MM.1S (cell line): ENCODE data around the gene MARCHF10.

Experiments
- EZH2 ChIP-seq: fragments of 300-600 bp; sonication (generic); optimal IDR thresholded peaks from 2 replicates; pipeline ENCODE3; 2017; ENCODE audit warnings: low read depth, mild to moderate bottlenecking, antibody characterized with exemption, low read length, mixed read lengths
- TF ChIP-seq, protein P1 (sequence below): fragments of 300-600 bp; sonication (generic); IDR thresholded peaks from 2 replicates; pipeline ENCODE4 v1.5.1; 2016; ENCODE audit warnings: antibody characterized with exemption, low read length, mixed read lengths

DNA sequence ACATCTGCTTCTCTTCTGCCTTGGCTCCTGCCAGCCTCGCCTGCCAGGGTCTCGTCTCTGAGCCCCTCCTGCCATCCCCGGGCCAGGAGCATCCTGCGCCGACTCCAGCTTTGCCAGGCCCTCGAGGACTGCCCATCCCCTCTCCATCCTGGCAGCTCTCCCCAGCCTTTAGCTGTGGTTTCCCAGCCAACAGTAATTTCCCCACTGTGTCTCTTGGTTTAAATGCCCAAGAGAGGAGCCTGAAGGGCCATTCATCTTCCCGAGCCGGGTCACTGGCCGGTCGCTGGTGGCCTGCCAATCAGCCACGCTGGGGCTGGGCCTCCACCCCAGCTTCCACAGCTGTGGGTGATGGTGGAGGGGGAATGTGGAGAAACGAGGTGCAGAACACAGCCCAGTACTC, 132.9 kb downstream of the MARCHF10 start:
- TF ChIP-seq, protein P1, sequence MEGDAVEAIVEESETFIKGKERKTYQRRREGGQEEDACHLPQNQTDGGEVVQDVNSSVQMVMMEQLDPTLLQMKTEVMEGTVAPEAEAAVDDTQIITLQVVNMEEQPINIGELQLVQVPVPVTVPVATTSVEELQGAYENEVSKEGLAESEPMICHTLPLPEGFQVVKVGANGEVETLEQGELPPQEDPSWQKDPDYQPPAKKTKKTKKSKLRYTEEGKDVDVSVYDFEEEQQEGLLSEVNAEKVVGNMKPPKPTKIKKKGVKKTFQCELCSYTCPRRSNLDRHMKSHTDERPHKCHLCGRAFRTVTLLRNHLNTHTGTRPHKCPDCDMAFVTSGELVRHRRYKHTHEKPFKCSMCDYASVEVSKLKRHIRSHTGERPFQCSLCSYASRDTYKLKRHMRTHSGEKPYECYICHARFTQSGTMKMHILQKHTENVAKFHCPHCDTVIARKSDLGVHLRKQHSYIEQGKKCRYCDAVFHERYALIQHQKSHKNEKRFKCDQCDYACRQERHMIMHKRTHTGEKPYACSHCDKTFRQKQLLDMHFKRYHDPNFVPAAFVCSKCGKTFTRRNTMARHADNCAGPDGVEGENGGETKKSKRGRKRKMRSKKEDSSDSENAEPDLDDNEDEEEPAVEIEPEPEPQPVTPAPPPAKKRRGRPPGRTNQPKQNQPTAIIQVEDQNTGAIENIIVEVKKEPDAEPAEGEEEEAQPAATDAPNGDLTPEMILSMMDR, result no peak
- no peak for TF ChIP-seq EZH2
